Hematopoietic multipotent progenitor cell treated with erythropoietin and hydrocortisone succinate and interleukin-3 and kit ligand, for 17 days (in vitro differentiated cells): ENCODE measurements around the gene OR8D2.

Experiments used
- DNase-seq: peaks from one replicate; pipeline ENCODE4 v3.0.0-alpha.2; 2015; ENCODE audit warnings: low spot score

Gene OR8D2

DNA sequence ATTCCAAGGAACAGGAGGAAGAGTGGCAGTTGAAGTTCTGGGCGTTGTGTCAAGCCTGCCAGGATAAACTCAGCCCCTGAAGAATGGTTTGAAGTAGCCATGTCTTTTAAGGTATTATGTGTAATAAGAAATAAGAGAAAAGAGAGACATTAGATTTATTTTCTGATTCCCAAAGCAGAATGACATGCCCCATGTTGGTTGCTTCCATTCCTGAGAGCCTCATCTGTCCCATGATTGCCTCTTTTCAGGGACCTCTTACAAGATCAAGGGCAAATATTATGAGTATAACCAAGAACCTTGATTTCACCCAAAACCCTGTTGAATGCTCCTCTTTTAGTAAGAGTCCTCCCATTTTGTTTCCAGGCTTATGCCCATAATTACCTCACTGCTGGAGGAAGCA lies at the start of gene OR8D2:
TSS of gene OR8D2 (minus strand) at position 101 of the 400 bp plus-strand sequence. CDS start at position 101, 0 bp downstream.
- no peak for DNase-seq

GRCh38 chr11:124359566-124359965 lies 39.6 kb upstream of the OR8D2 start:
- DNase-seq, result no peak

DNA sequence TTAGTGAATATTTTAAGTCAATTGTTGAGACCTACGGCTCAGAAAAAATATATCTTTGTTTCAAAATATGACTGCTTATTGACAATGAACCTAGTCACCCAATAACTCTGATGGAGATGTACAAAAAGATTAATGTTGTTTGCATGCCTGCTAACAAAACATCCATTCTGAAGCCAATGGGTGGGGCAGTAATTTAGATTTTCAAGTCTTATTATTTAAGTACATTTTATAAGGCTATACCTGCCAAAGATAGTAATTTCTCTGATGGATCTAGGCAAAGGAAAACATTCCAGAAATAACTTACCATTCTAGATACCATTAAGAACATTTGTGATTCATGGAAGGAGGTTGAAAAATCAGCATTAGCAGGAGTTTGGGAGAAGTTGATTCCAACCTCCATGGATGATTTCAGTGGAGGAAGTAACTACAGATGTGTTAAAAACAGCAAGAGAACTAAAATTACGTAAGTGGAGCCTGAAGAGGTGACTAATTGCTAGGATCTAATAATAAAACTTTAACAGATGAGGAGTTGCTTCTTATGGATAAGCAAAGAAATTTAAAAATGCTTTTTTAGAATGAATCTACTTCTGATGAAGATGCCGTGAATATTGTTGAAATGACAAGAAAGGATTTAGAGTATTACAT lies 26.4 kb upstream of the OR8D2 start:
- DNase-seq, result no peak

DNA sequence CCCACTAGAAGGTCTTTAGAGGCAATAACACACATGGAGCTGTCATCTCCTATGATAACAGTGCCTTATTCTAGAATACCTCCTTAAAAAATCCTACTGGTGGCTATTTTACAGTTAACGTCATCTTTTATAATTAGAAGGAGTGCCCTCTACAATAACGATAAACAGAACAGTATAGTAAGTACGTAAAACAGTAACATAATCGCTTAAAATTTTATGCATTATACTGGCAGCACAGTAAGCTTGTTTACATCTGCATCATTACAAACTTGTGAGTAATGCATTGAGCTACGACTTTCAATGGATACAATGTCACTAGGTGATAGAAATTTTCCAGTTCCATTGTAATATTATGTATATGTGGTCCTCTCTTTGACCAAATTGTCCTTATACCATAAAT lies 24.3 kb upstream of the OR8D2 start:
- DNase-seq, result no peak

GRCh38 chr11:124340142-124340447 lies 20.1 kb upstream of the OR8D2 start:
- no peak for DNase-seq

DNA sequence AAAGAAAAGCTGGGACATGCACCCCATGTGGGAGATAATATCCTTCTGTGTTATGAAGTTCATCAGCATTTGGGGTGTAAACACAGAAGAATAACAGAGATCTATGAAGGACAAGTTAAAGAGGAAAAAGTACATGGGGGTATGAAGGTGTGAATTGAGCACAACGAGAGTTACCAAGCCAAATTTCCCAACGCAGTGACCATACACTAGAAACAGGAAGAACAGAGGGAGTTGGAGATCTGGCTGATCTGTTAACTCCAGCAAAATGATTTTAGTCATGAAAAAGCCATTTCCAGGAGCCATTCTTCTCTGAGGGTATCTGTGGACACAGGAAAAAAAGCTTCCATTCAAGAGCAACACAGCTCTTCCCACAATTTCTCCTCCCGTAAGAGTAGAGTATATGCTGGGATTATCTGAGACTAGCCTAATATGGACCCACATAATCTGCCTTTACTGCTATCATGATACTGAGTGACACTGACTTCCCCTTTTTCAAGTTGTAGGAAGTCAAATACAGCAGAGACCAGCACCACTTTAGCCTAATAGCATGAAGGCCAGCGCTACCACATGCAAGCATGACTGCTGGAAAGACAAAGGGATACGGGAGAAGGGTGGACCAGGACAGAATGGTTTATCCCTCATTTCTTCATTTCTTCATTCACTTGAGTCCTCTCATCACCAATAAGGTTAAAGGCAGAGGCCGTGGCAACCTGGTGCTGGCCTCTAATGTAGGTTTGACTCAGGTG lies 19.6 kb upstream of the OR8D2 start:
- DNase-seq, result no peak

- no peak for DNase-seq
Observed at GRCh38 chr11:124331873-124332272, 11.9 kb upstream of the OR8D2 start.

GRCh38 chr11:124329787-124330478 lies 9.9 kb upstream of the OR8D2 start:
- no peak for DNase-seq

- no peak for DNase-seq
Observed at GRCh38 chr11:124327775-124328174, 7.8 kb upstream of the OR8D2 start.

DNA sequence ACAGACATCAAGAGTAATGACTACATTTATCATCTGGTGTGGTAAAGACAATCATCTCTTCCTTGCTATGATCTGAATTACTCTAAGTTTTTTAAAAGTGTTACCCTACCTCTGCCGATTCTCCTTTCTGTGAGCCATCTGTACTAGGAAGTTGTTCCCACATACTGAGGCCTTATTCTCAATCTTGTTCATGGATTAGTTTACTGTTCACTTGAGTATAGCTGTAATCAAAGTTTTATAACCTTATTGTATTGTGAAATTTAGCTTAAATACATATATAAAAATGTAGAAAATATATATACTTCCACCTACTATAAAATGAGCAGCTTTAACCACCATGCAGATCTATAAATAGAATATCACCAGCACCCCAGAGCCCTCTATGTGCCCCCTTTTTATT lies 2.4 kb upstream of the OR8D2 start:
- DNase-seq, result no peak

DNA sequence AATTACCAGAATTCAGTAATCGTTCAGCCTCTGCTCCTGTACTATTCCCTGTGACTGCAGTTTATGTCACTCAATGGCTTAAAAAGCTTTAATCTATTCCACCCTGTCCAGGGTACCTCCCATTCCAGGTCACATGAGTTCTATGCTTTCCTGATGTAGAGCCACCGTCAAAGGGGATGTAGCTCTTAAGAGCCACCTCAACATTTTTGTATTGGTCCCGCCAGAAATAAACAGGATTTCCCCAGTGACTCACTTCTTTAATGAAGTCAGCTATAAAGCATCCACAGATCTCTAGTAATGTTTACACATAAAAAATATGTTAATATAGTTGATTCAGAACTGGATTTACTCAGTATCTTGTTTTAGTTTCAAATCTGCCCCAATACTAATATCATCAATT lies 4.9 kb downstream of the OR8D2 start:
- DNase-seq, result no peak

- DNase-seq, result no peak
Observed at GRCh38 chr11:124313849-124314248, 6.1 kb downstream of the OR8D2 start, which contains the start of gene OR8D1. Gene OR8D1 (minus strand): TSS chr11:124313949. CDS start chr11:124310766, 3,183 bp downstream.

DNA sequence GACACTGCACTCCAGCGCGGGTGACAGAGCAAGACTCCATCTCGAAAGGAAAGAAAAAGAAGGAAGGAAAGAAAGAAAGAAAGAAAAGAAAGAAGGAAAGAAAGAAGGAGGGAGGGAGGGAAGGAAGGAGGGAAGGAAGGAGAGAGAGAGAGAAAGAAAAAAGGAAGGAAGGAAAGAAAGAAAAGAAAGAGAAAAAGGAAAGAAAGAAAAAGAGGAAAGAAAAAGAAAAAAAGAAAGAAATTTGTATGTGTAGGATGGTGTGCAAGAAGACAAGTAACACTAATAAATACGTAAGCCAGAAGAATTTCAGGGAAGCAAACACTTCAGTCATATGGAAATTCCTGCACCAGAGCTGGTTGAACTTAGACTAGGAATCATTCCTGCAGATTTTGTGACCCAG lies 6.9 kb downstream of the OR8D2 start:
- no peak for DNase-seq

- DNase-seq, result no peak
Observed at GRCh38 chr11:124311670-124312069, 8.3 kb downstream of the OR8D2 start.

- no peak for DNase-seq
Observed at GRCh38 chr11:124311269-124311668, 8.7 kb downstream of the OR8D2 start.

GRCh38 chr11:124310721-124311120 lies 9.3 kb downstream of the OR8D2 start:
- no peak for DNase-seq

- DNase-seq, result no peak
Observed at GRCh38 chr11:124307093-124307492, 12.9 kb downstream of the OR8D2 start.

DNA sequence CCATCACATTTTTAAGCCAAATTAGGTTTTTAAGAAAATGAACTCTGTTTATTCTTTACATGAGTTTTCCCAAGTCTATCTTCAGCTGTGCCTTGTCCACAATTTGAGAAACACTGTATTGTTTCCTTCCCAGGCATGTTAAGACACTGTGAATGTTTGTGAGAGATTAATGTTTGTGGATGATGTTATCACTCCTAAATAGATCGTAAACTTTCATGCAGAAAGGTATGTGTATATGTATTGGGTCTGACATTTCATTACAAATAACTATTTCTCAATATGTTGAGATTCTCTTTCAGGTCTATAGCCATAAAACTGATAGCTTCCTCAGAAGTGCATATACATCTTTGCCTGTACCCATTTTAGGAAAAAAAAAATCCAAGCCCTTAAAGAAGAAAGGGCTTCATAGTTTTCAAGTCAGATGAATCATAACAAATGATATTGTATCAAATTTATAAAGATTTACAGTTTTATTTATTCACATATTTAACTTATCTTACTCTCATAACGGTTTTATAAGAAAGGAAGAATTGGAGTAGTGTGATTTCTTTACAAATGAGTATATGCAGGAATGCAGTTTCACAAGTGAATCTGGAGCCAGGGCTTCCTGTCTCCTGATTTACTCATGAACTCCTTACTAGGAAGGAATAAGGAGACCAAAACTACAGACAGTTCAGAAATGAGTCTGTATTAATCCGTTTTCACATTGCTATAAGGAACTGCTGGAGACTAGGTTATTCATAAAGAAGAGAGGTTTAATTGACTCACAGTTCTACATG lies 17.5 kb downstream of the OR8D2 start:
- no peak for DNase-seq

- DNase-seq, result no peak
Observed at GRCh38 chr11:124301548-124301947, 18.4 kb downstream of the OR8D2 start.

DNA sequence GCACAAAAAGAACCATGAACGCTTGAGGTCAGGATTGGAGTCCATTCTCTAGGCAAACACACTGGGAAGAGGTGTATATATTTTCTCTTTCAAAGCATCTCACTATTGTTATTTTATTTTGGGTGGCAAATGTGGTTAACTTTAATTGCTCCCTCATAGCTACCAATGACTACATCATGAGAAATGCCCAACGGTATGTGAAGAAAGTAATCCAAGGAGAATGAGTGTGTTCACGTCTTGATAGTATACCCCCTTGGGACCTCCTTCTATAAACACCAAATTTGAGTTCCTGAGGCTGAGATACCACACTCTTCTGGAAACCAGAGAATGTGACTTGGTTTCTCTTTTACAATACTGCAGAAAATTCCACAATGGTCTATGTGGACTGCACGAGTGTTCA lies 22.1 kb downstream of the OR8D2 start:
- no peak for DNase-seq

GRCh38 chr11:124296016-124296415 lies 24.0 kb downstream of the OR8D2 start:
- DNase-seq, result no peak

DNA sequence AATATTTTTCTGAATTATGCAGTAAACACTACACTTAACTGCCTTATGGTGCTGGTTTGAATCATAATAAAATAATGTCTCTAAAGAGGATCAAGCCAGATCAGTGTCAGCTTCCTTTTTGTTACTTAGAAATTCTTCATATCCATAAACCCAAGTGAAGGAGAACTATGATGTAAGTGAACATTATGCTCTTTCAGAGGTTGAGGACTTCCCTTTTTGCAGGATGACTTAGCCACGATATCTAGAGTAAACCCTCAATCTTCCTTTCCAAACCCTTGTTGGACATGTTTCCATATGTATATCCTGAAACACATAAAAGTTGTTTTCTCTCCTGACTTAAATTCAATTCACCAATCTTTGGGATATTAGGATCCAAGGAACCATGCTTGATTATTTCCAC lies 25.3 kb downstream of the OR8D2 start:
- DNase-seq, result no peak
